Measurements from ENCODE around the gene SOX6. TPM values are rescaled to one million over a fixed set of nuclear protein-coding genes. Genes with fewer than 3 reads are reported as not detected.
A peak's percentile ranks its signal among the peaks of the same experiment; 100 is the strongest.

Gene SOX6
- total RNA-seq, 1 donor from 2014 or later, result 13.4 TPM

GRCh38 chr11:16013649-16014275 is 342.6 kb downstream of the SOX6 start:
- no peaks in the 10 kb centered on the region for H3K27me3 Mint-ChIP-seq (ENCODE audit: unreplicated experiment)
- H3K4me3 Mint-ChIP-seq (ENCODE audit: unreplicated experiment), result no peak overlapping the region
- no peak overlapping the region for H3K27ac Mint-ChIP-seq (ENCODE audit: unreplicated experiment)
- TF ChIP-seq, protein P1, sequence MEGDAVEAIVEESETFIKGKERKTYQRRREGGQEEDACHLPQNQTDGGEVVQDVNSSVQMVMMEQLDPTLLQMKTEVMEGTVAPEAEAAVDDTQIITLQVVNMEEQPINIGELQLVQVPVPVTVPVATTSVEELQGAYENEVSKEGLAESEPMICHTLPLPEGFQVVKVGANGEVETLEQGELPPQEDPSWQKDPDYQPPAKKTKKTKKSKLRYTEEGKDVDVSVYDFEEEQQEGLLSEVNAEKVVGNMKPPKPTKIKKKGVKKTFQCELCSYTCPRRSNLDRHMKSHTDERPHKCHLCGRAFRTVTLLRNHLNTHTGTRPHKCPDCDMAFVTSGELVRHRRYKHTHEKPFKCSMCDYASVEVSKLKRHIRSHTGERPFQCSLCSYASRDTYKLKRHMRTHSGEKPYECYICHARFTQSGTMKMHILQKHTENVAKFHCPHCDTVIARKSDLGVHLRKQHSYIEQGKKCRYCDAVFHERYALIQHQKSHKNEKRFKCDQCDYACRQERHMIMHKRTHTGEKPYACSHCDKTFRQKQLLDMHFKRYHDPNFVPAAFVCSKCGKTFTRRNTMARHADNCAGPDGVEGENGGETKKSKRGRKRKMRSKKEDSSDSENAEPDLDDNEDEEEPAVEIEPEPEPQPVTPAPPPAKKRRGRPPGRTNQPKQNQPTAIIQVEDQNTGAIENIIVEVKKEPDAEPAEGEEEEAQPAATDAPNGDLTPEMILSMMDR (IDR thresholded peaks at IDR 0.05), result no peak
- peaks cover 50% of the 10 kb centered on the region for H3K4me1 Mint-ChIP-seq (ENCODE audit: unreplicated experiment)
- no peaks in the 10 kb centered on the region for H3K36me3 Mint-ChIP-seq (ENCODE audit: unreplicated experiment)
- no peaks in the 10 kb centered on the region for H3K9me3 Mint-ChIP-seq (ENCODE audit: unreplicated experiment)
- DNase-seq (ENCODE audit: extremely low spot score, unreplicated experiment), result no peak

DNA sequence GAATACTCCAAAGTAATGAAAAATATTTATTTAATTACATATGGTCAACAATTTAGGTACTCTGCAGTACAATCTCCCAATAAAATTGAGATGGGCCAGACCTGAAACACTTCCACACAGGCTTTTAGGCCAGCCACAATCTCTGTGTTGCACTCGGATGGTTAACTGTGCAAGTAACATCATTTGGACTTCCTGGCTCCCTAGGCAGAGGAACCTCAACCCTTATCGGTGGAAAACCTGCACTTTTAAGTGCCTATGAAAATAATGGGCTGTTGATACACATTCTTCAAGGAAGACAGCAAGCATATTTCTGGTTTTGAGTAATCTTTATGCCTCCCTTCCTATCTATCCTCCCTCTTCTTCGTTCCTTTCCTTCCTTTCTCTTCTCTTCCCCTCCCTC is 343.1 kb downstream of the SOX6 start:
- Mint-ChIP-seq H3K36me3 (ENCODE audit: unreplicated experiment) (no peaks in the 10 kb centered on the region), H3K9me3 (ENCODE audit: unreplicated experiment) (no peaks in the 10 kb centered on the region), H3K4me3 (ENCODE audit: unreplicated experiment) (no peak overlapping the region), H3K27me3 (ENCODE audit: unreplicated experiment) (no peaks in the 10 kb centered on the region), H3K4me1 (ENCODE audit: unreplicated experiment) (peaks cover 50% of the 10 kb centered on the region), H3K27ac (ENCODE audit: unreplicated experiment) (no peak overlapping the region)
- no peak for DNase-seq (ENCODE audit: extremely low spot score, unreplicated experiment)
- TF ChIP-seq, protein P1 (IDR thresholded peaks at IDR 0.05), result no peak

GRCh38 chr11:16012125-16012751 is 344.1 kb downstream of the SOX6 start:
- Mint-ChIP-seq H3K36me3 (ENCODE audit: unreplicated experiment) (no peaks in the 10 kb centered on the region), H3K27me3 (ENCODE audit: unreplicated experiment) (no peaks in the 10 kb centered on the region), H3K27ac (ENCODE audit: unreplicated experiment) (no peak overlapping the region), H3K4me3 (ENCODE audit: unreplicated experiment) (no peak overlapping the region), H3K4me1 (ENCODE audit: unreplicated experiment) (peaks cover 48% of the 10 kb centered on the region), H3K9me3 (ENCODE audit: unreplicated experiment) (no peaks in the 10 kb centered on the region)
- TF ChIP-seq, protein P1 (IDR thresholded peaks at IDR 0.05), result no peak
- no peak for DNase-seq (ENCODE audit: extremely low spot score, unreplicated experiment)

- H3K4me3 Mint-ChIP-seq (ENCODE audit: unreplicated experiment), result no peak overlapping the region
- H3K9me3 Mint-ChIP-seq (ENCODE audit: unreplicated experiment), result no peaks in the 10 kb centered on the region
- DNase-seq (ENCODE audit: extremely low spot score, unreplicated experiment), result no peak
- peaks cover 39% of the 10 kb centered on the region for H3K4me1 Mint-ChIP-seq (ENCODE audit: unreplicated experiment)
- peak overlapping the region; percentile 46 for H3K27ac Mint-ChIP-seq (ENCODE audit: unreplicated experiment)
- TF ChIP-seq, protein P1 (IDR thresholded peaks at IDR 0.05), result no peak
- H3K27me3 Mint-ChIP-seq (ENCODE audit: unreplicated experiment), result no peaks in the 10 kb centered on the region
- H3K36me3 Mint-ChIP-seq (ENCODE audit: unreplicated experiment), result no peaks in the 10 kb centered on the region
Measured at GRCh38 chr11:16011396-16011795, 344.9 kb downstream of the SOX6 start.

GRCh38 chr11:16009021-16009420 is 347.3 kb downstream of the SOX6 start:
- Mint-ChIP-seq H3K4me1 (ENCODE audit: unreplicated experiment) (peaks cover 35% of the 10 kb centered on the region), H3K9me3 (ENCODE audit: unreplicated experiment) (no peaks in the 10 kb centered on the region), H3K4me3 (ENCODE audit: unreplicated experiment) (no peak overlapping the region), H3K36me3 (ENCODE audit: unreplicated experiment) (no peaks in the 10 kb centered on the region), H3K27me3 (ENCODE audit: unreplicated experiment) (no peaks in the 10 kb centered on the region), H3K27ac (ENCODE audit: unreplicated experiment) (no peak overlapping the region)
- TF ChIP-seq, protein P1 (IDR thresholded peaks at IDR 0.05), result no peak
- DNase-seq (ENCODE audit: extremely low spot score, unreplicated experiment), result no peak
